NCI-H1092 treated with DMSO at 0.1 percent for 48 hours (cell line): ENCODE data around the gene WDR7.

Source experiments
- DNase-seq: peaks from one replicate; lab custom pipeline; 2025; lab: John Stamatoyannopoulos, UW

The WDR7 gene

DNA sequence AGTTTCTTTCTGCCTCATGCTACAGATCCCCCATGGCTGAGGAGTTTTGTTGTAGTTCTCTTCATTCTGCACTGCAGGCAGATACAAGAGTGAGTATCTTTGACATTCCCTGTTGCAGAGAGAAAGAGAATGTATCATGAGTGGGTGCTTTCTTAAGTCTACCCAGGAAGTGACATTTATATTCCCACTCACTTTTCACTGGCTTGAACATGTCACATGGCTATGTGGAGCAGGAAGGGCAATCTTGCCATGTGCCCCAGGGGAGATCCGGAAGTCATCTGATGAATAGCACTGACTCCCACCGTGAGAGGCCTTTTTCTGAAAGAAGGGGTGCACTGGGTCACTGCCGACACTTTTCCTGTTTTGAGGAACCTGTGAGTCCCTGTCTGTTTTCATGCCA lies 429.3 kb downstream of the WDR7 start:
- no peak for DNase-seq

DNA sequence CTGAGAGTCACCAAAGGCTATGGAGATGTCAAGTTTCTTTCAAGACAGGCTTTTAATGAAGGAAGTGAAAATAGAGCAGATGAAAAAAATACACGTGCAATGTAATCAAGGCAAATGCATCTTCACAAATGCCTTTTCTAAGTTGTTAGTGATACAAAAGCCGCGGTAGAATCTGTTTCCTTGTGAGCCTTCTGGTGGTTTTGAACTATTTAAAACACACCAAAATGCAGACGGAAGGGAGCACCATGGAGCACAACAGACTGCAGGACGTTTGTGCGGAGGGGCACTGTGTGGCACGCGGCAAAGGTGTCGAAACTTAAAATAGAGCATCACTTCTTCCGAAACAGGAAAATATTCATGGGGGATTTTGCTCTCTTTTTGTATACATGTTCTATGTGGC lies 430.7 kb downstream of the WDR7 start:
- DNase-seq: no peak

DNA sequence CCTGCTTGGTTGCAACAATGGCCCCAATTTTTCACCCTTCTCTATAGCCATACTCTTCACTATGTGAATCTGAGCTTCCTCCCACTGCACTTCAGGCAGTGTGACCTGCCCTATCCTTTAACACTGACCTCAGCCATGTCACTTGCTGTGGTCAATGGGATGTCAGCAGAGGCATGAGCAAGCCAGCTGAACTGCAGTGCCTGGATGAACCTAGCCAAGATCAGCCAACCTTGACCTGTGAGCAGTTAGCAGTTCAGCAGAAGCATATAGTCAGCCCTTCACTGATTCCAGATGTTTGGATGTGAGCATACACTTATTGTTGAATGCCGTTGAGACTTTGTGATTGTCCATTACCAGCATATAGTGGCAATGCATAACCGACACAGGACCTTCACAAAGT lies 432.3 kb downstream of the WDR7 start:
- no peak for DNase-seq

DNA sequence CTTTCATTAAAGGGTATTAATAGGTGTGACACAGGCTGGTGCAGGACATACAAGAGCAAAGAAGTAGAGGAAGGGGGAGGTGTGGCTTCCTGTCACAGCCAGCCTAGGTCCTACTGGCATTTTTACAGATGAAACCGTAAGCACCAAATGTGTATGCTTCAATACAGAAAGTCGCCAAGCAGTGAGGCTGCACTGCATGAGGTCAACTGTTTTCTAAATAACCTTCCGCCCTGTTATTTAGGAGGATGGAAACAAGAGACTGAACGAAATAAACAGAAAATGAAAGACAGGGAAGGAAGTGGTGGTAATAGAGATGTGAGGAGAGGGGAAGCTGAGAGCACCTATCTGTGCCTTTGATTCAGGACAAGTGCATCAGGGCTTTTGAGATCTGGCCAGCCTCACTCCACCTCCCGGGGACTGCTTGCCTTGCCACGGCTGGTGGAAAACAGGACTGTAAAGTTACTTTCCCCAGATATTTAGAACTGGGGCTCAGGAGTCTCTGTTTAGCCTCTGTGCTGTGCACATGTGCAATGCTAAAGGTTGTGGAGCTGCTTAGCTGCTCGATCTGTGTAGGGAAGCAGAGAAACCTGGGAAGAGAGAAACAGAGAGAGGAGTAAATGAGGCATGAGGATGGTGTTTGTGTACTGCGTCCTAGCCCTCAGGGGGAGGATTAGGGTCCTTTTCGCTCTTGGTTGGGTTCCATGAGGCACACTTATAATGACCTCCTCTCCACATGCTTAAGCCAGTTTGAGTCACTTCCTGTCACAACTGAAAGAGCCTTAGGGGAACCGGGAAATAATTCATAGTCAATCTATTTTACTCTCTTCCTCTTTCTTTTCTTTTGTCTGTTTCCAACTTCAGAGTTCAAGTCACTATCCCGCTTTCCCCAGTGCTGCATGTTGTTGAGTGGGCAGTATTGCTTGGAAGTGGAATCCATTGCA lies 433.4 kb downstream of the WDR7 start:
- DNase-seq: no peak

DNA sequence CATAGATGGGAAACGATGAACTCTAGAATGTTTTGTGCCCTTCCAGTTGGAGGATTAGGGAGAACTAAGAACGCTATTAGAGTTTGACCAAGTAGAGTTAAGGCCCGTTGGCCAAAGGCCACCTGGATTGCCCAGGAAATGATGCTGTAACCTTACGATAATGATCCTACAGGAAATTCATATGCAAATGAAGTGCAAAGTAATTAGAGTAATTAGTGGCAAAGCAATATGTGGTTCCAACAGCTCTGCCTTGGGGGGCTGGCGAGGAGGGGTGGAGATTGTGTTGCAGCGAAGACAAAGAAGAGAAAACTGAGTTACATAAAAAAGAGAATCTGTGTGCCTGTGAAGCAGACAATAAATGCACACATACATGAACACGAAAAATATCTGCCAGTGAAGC lies 434.2 kb downstream of the WDR7 start:
- DNase-seq: no peak

DNA sequence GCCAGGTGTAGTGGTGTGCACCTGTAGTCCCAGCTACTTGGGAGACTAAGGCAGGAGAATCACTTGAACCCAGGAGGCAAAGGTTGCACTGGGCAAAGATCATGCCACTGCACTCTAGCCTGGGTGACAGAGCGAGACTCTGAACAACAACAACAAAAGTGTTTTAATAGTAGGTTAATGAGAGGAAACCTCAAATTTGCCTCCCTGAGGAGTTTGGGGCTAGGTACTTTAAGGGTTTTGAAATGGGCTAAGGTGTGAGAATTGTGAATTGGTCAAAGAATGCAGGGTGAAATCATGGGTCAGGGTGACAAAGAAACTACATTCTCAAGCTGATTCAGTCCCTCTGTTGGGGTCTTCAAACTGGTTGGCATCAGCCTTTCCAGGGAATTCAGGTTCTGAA lies 435.0 kb downstream of the WDR7 start:
- no peak for DNase-seq
